Measurements from ENCODE around the gene PCGF1. TPM values are rescaled to one million over a fixed set of nuclear protein-coding genes. Genes with fewer than 3 reads are reported as not detected.

The PCGF1 gene
- total and polyA plus RNA-seq, 2 experiments from 2014 or later: 10.9 to 13.4 TPM

GRCh38 chr2:74548285-74548899 is 40.9 kb upstream of the PCGF1 start:
- H3K27me3 ChIP-seq (ENCODE audit: insufficient read depth): peaks cover 87% of the 10 kb centered on the region
- peak; percentile 18 for ATAC-seq

More at GRCh38 chr2:74548285-74548899, 40.9 kb upstream of the PCGF1 start:
- Histone ChIP-seq H4K20me1 (replicated peaks; ENCODE audit: insufficient read depth) (peaks cover 4% of the 10 kb centered on the region; the same call in 1 of the 2 replicates), H3K27ac (ENCODE audit: low read depth) (no peak overlapping the region), H3K4me1 (ENCODE audit: insufficient read depth) (peaks cover 22% of the 10 kb centered on the region), H3K9me2 (ENCODE audit: insufficient read depth) (no peaks in the 10 kb centered on the region), H3K36me3 (ENCODE audit: insufficient read depth) (no peaks in the 10 kb centered on the region), H3K79me2 (replicated peaks; ENCODE audit: insufficient read depth) (peaks cover 5% of the 10 kb centered on the region; the same call in 1 of the 2 replicates), H2AFZ (peak overlapping the region; percentile 99), H3F3A (replicated peaks; ENCODE audit: low read depth) (peaks cover 9% of the 10 kb centered on the region), H3K4me3 (peak overlapping the region; percentile 84), H3K4me2 (peak overlapping the region; percentile 87)
- peak; percentile 51 for DNase-seq (ENCODE audit: low spot score)
- Mint-ChIP-seq H3K9me3 (peaks cover 3% of the 10 kb centered on the region; the same call in 1 of the 3 replicates), H3K4me3 (peak overlapping the region; percentile 87), H3K4me1 (peaks cover 26% of the 10 kb centered on the region), H3K36me3 (ENCODE audit: low read depth) (peaks cover 6% of the 10 kb centered on the region; the same call in 1 of the 3 replicates), H3K27ac (peak overlapping the region; percentile 82), H3K27me3 (ENCODE audit: insufficient read depth, low read depth, poor library complexity) (peaks cover 54% of the 10 kb centered on the region)
- TF ChIP-seq, protein P1, sequence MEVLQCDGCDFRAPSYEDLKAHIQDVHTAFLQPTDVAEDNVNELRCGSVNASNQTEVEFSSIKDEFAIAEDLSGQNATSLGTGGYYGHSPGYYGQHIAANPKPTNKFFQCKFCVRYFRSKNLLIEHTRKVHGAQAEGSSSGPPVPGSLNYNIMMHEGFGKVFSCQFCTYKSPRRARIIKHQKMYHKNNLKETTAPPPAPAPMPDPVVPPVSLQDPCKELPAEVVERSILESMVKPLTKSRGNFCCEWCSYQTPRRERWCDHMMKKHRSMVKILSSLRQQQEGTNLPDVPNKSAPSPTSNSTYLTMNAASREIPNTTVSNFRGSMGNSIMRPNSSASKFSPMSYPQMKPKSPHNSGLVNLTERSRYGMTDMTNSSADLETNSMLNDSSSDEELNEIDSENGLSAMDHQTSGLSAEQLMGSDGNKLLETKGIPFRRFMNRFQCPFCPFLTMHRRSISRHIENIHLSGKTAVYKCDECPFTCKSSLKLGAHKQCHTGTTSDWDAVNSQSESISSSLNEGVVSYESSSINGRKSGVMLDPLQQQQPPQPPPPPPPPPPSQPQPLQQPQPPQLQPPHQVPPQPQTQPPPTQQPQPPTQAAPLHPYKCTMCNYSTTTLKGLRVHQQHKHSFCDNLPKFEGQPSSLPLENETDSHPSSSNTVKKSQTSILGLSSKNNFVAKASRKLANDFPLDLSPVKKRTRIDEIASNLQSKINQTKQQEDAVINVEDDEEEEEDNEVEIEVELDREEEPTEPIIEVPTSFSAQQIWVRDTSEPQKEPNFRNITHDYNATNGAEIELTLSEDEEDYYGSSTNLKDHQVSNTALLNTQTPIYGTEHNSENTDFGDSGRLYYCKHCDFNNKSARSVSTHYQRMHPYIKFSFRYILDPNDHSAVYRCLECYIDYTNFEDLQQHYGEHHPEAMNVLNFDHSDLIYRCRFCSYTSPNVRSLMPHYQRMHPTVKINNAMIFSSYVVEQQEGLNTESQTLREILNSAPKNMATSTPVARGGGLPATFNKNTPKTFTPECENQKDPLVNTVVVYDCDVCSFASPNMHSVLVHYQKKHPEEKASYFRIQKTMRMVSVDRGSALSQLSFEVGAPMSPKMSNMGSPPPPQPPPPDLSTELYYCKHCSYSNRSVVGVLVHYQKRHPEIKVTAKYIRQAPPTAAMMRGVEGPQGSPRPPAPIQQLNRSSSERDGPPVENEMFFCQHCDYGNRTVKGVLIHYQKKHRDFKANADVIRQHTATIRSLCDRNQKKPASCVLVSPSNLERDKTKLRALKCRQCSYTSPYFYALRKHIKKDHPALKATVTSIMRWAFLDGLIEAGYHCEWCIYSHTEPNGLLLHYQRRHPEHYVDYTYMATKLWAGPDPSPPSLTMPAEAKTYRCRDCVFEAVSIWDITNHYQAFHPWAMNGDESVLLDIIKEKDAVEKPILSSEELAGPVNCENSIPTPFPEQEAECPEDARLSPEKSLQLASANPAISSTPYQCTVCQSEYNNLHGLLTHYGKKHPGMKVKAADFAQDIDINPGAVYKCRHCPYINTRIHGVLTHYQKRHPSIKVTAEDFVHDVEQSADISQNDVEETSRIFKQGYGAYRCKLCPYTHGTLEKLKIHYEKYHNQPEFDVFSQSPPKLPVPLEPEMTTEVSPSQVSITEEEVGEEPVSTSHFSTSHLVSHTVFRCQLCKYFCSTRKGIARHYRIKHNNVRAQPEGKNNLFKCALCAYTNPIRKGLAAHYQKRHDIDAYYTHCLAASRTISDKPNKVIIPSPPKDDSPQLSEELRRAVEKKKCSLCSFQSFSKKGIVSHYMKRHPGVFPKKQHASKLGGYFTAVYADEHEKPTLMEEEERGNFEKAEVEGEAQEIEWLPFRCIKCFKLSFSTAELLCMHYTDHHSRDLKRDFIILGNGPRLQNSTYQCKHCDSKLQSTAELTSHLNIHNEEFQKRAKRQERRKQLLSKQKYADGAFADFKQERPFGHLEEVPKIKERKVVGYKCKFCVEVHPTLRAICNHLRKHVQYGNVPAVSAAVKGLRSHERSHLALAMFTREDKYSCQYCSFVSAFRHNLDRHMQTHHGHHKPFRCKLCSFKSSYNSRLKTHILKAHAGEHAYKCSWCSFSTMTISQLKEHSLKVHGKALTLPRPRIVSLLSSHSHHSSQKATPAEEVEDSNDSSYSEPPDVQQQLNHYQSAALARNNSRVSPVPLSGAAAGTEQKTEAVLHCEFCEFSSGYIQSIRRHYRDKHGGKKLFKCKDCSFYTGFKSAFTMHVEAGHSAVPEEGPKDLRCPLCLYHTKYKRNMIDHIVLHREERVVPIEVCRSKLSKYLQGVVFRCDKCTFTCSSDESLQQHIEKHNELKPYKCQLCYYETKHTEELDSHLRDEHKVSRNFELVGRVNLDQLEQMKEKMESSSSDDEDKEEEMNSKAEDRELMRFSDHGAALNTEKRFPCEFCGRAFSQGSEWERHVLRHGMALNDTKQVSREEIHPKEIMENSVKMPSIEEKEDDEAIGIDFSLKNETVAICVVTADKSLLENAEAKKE (CRISPR knock-in tag; IDR thresholded peaks at IDR 0.05): no peak
- TF ChIP-seq JUNB (IDR thresholded peaks at IDR 0.05; ENCODE audit: unreplicated experiment): no peak
- no peak for TF ChIP-seq EZH2phosphoT487 (IDR thresholded peaks at IDR 0.05; ENCODE audit: unreplicated experiment)
- TF ChIP-seq, protein P2, sequence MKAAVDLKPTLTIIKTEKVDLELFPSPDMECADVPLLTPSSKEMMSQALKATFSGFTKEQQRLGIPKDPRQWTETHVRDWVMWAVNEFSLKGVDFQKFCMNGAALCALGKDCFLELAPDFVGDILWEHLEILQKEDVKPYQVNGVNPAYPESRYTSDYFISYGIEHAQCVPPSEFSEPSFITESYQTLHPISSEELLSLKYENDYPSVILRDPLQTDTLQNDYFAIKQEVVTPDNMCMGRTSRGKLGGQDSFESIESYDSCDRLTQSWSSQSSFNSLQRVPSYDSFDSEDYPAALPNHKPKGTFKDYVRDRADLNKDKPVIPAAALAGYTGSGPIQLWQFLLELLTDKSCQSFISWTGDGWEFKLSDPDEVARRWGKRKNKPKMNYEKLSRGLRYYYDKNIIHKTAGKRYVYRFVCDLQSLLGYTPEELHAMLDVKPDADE (IDR thresholded peaks at IDR 0.05): no peak
- TF ChIP-seq ZNF331 (CRISPR knock-in tag; IDR thresholded peaks at IDR 0.05; ENCODE audit: low read depth): no peak
- peak; percentile 32 for TF ChIP-seq EZH2 (IDR thresholded peaks at IDR 0.05; ENCODE audit: low read depth, unreplicated experiment)
- TF ChIP-seq POLR2AphosphoS5 (IDR thresholded peaks at IDR 0.05; ENCODE audit: low read depth): no peak
